HCT116 (cell line): ENCODE data around the gene ITGA11. TPM values are rescaled to one million over a fixed set of nuclear protein-coding genes. Genes with fewer than 3 reads are reported as not detected.

Source experiments
- ATAC-seq: fragments of 200-7000 bp; cut with Tn5 transposase; 2 replicates; pipeline ENCODE4 v1.9.1; 2020; ENCODE audit warnings: mild to moderate bottlenecking, moderate library complexity
- BruUV-seq: library from RNA; stranded (reverse); fragments of 400-500 nt; replicated peaks from 2 replicates; lab custom pipeline; 2021; lab: Mats Ljungman, UMichigan
- CTCF ChIA-PET: fragments of 300-600 bp; sonication (Branson Sonifier 250); formaldehyde crosslinking; loops from one replicate; lab custom pipeline; 2021; ENCODE audit warnings: antibody characterized with exemption; lab: Charles Lee
- POLR2A ChIA-PET: fragments of 300-600, 350-600 bp; sonication (Branson Sonifier 250); formaldehyde crosslinking; loops from one replicate; lab custom pipeline; 2021; ENCODE audit warnings: antibody characterized with exemption; lab: Charles Lee
- RAD21 ChIA-PET, 2 experiments: fragments of 300-600 bp; sonication (Branson Sonifier 250); formaldehyde crosslinking; loops; one replicate each; lab custom pipeline; 2023; ENCODE audit warnings: low total read pairs in 2 of 2; ENCODE audit not compliant: uncharacterized antibody in 2 of 2, unreplicated experiment in 2 of 2, low non-redundant PET in 1 of 2; lab: Charles Lee
- DNase-seq: peaks from one replicate; pipeline ENCODE4 v3.0.0-alpha.2; 2010; ENCODE audit warnings: low read depth, low spot score
- H2AFZ ChIP-seq: fragments of 200-600 bp; shearing (Covaris generic), sonication (generic); 2 replicates; pipeline ENCODE4 v1.6.1; 2017; ENCODE audit warnings: low read depth, mixed run types, mixed read lengths, antibody characterized with exemption, low read length; ENCODE audit not compliant: poor library complexity, severe bottlenecking
- H3K27ac ChIP-seq: 2 replicates; pipeline ENCODE4 v1.5.1; 2012; ENCODE audit warnings: low read depth, low read length
- H3K27me3 ChIP-seq: fragments of 200-600 bp; sonication (generic); 2 replicates; pipeline ENCODE4 v1.6.1; 2016; ENCODE audit warnings: mixed run types, low read length, mixed read lengths; ENCODE audit not compliant: insufficient read depth
- H3K36me3 ChIP-seq, 2 experiments: fragments of 200-500 bp in 1 of 2; fragments of 200-600 bp in 1 of 2; sonication (Bioruptor generic) in 1 of 2; sonication (generic) in 1 of 2; 2 replicates each; pipeline versions ENCODE4 v1.5.1 to v1.6.1; 2014 to 2016; ENCODE audit warnings: low read length in 2 of 2, inconsistent platforms in 1 of 2, mixed read lengths in 1 of 2, mixed run types in 1 of 2; ENCODE audit not compliant: insufficient read depth in 2 of 2, control insufficient read depth in 1 of 2
- H3K4me1 ChIP-seq, 2 experiments: fragments of 200-600 bp in 1 of 2; sonication (generic) in 1 of 2; 2 replicates each; pipeline versions ENCODE4 v1.5.1 to v1.6.1; 2012 to 2017; ENCODE audit warnings: low read length in 2 of 2, inconsistent platforms in 1 of 2, mild to moderate bottlenecking in 1 of 2, mixed read lengths in 1 of 2, mixed run types in 1 of 2, moderate library complexity in 1 of 2; ENCODE audit not compliant: insufficient read depth in 2 of 2, control insufficient read depth in 1 of 2
- H3K4me2 ChIP-seq: fragments of 200-600 bp; sonication (generic); 2 replicates; pipeline ENCODE4 v1.6.1; 2017; ENCODE audit warnings: mixed run types, low read length, mixed read lengths
- H3K4me3 ChIP-seq, 2 experiments: fragments of 200-600 bp in 1 of 2; sonication (generic) in 1 of 2; replicated peaks in 1 of 2; 2 replicates each; pipeline ENCODE4 v1.5.1; 2011 to 2016; ENCODE audit warnings: low read length in 2 of 2, control low read depth in 1 of 2, low read depth in 1 of 2, mild to moderate bottlenecking in 1 of 2, mixed read lengths in 1 of 2, mixed run types in 1 of 2
- H3K79me2 ChIP-seq: fragments of 200-600 bp; sonication (generic); 2 replicates; pipeline ENCODE4 v1.6.1; 2017; ENCODE audit warnings: mild to moderate bottlenecking, mixed run types, low read length, moderate library complexity, mixed read lengths; ENCODE audit not compliant: insufficient read depth
- H3K9ac ChIP-seq: fragments of 200-600 bp; sonication (generic); 2 replicates; pipeline ENCODE4 v1.6.1; 2016; ENCODE audit warnings: low read length, mixed read lengths
- H3K9me2 ChIP-seq: fragments of 200-600 bp; sonication (generic), shearing (Covaris generic); 2 replicates; pipeline ENCODE4 v1.6.1; 2017; ENCODE audit warnings: mixed run types, mild to moderate bottlenecking, moderate library complexity; ENCODE audit not compliant: insufficient read depth
- H3K9me3 ChIP-seq, 2 experiments: fragments of 200-500 bp in 1 of 2; fragments of 200-600 bp in 1 of 2; sonication (Bioruptor generic) in 1 of 2; sonication (generic) in 1 of 2; 2 replicates each; pipeline ENCODE4 v1.6.1; 2014 to 2017; ENCODE audit warnings: low read length in 2 of 2, mixed read lengths in 2 of 2, inconsistent platforms in 1 of 2, low read depth in 1 of 2, mild to moderate bottlenecking in 1 of 2, mixed run types in 1 of 2, moderate library complexity in 1 of 2; ENCODE audit not compliant: control insufficient read depth in 1 of 2, insufficient read depth in 1 of 2
- H4K20me1 ChIP-seq: fragments of 200-600 bp; sonication (generic), shearing (Covaris generic); 2 replicates; pipeline ENCODE4 v1.6.1; 2017; ENCODE audit warnings: mixed run types, mild to moderate bottlenecking, moderate library complexity; ENCODE audit not compliant: insufficient read depth
- CBX3 ChIP-seq: IDR thresholded peaks from 2 replicates; pipeline ENCODE4 v1.6.1; 2012; ENCODE audit warnings: low read depth
- CEBPB ChIP-seq: IDR thresholded peaks from 2 replicates; pipeline ENCODE4 v1.6.1; 2012; ENCODE audit warnings: low read depth
- EGR1 ChIP-seq: IDR thresholded peaks from 2 replicates; pipeline ENCODE4 v1.6.1; 2012; ENCODE audit warnings: low read depth
- ELF1 ChIP-seq: IDR thresholded peaks from 2 replicates; pipeline ENCODE4 v1.6.1; 2012; ENCODE audit warnings: low read depth, borderline replicate concordance
- EZH2 ChIP-seq: fragments of 200-600 bp; sonication (generic); IDR thresholded peaks from 2 replicates; pipeline ENCODE4 v1.6.1; 2017; ENCODE audit warnings: antibody characterized with exemption, mixed run types
- EZH2phosphoT487 ChIP-seq: fragments of 200-600 bp; IDR thresholded peaks from 2 replicates; pipeline ENCODE4 v1.6.1; 2018; ENCODE audit warnings: antibody characterized with exemption, borderline replicate concordance
- FOSL1 ChIP-seq: IDR thresholded peaks from 2 replicates; pipeline ENCODE4 v1.6.1; 2012; ENCODE audit warnings: low read depth
- JUND ChIP-seq: IDR thresholded peaks from 2 replicates; pipeline ENCODE4 v1.6.1; 2012
- POLR2A ChIP-seq: IDR thresholded peaks from 2 replicates; pipeline ENCODE4 v1.7.0; 2011; ENCODE audit warnings: borderline replicate concordance; ENCODE audit not compliant: insufficient read depth, insufficient read length; ENCODE audit errors: extremely low read depth
- POLR2AphosphoS5 ChIP-seq: IDR thresholded peaks from 2 replicates; pipeline ENCODE4 v1.6.1; 2011; ENCODE audit warnings: mild to moderate bottlenecking, low read depth, low read length, moderate library complexity
- RAD21 ChIP-seq: IDR thresholded peaks from 2 replicates; pipeline ENCODE4 v1.6.1; 2012; ENCODE audit warnings: low read depth, mild to moderate bottlenecking
- REST ChIP-seq: IDR thresholded peaks from 2 replicates; pipeline ENCODE4 v1.6.1; 2012; ENCODE audit warnings: low read depth
- SIN3A ChIP-seq: IDR thresholded peaks from 2 replicates; pipeline ENCODE4 v1.6.1; 2012; ENCODE audit warnings: low read depth
- SP1 ChIP-seq: IDR thresholded peaks from 2 replicates; pipeline ENCODE4 v1.6.1; 2012; ENCODE audit warnings: low read depth
- SRF ChIP-seq: IDR thresholded peaks from 2 replicates; pipeline ENCODE4 v1.6.1; 2012; ENCODE audit warnings: low read depth
- TCF7L2 ChIP-seq: IDR thresholded peaks from 2 replicates; pipeline ENCODE4 v1.7.0; 2011; ENCODE audit warnings: borderline replicate concordance, inconsistent platforms; ENCODE audit not compliant: insufficient read depth, insufficient read length; ENCODE audit errors: extremely low read depth
- YY1 ChIP-seq: IDR thresholded peaks from 2 replicates; pipeline ENCODE4 v1.6.1; 2011; ENCODE audit warnings: low read length, low read depth, moderate library complexity, mild to moderate bottlenecking; ENCODE audit not compliant: insufficient replicate concordance; ENCODE audit errors: extremely low read depth
- ZFX ChIP-seq: fragments of 450-650 bp; IDR thresholded peaks from 2 replicates; pipeline ENCODE4 v1.6.1; 2017
- intact Hi-C: fragments of 100-400 bp; cut with micrococcal nuclease; formaldehyde crosslinking; loops from 2 replicates; pipeline ENCODE4 v1.10.0; 2022
- total RNA-seq: library from RNA; stranded (reverse); gene quantifications from one replicate; pipeline ENCODE4 v1.2.1, GENCODE V29; 2021; ENCODE audit not compliant: unreplicated experiment
- TF ChIP-seq, protein P1 (sequence below): IDR thresholded peaks from 2 replicates; pipeline ENCODE4 v1.6.1; 2011; ENCODE audit warnings: mild to moderate bottlenecking, low read length, moderate library complexity; ENCODE audit not compliant: insufficient replicate concordance; ENCODE audit errors: extremely low read depth
- TF ChIP-seq, protein P2 (sequence below): IDR thresholded peaks from 2 replicates; pipeline ENCODE4 v1.6.1; 2012
- TF ChIP-seq, protein P3 (sequence below), 3 experiments: fragments of 200-600 bp in 1 of 3; sonication (generic) in 1 of 3; IDR thresholded peaks in 2 of 3; conservative IDR thresholded peaks in 1 of 3; 2 replicates each; pipeline ENCODE4 v1.5.1; 2012 to 2017; ENCODE audit warnings: low read depth in 2 of 3, low read length in 2 of 3, antibody characterized with exemption in 1 of 3, borderline replicate concordance in 1 of 3, control low read depth in 1 of 3, mild to moderate bottlenecking in 1 of 3, mixed read lengths in 1 of 3, mixed run types in 1 of 3, moderate library complexity in 1 of 3; ENCODE audit not compliant: insufficient read depth in 1 of 3
- TF ChIP-seq, protein P4 (sequence below): IDR thresholded peaks from 2 replicates; pipeline ENCODE4 v1.6.1; 2012

The ITGA11 gene
- total RNA-seq, 1 experiment from 2014 or later, result not detected

DNA sequence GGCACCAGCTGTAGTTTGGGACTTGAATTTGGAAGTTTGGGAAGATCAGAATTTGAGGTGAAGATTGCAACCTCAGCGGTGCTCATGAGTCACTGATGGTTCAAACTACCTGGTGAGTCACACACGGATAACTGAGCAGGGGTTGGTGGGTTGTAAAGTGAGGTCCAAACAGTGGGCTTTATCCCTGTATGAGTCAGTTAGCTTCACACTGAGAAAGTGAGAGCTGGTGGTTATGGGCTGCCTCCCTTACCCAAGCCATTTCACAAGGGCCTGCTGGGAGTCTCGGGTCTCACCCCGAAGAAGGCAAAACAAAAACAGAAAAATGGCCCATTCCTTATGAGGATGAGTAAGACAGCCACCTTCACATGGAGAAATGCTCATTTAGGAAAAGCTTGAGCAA lies 77.0 kb downstream of the ITGA11 start:
- Histone ChIP-seq H3K4me1 (peaks cover 22 to 54% of the 10 kb centered on the region in 2 experiments), H3K4me2 (peak overlapping the region; percentile 62), H3K79me2 (no peaks in the 10 kb centered on the region), H3K4me3 (peak overlapping the region in 1 of 2 experiments; percentile 18; a peak in 1 of 4 replicates), H4K20me1 (no peaks in the 10 kb centered on the region), H3K9me2 (no peaks in the 10 kb centered on the region), H3K36me3 (no peaks in the 10 kb centered on the region), H3K27me3 (no peaks in the 10 kb centered on the region), H3K9ac (no peak overlapping the region), H3K27ac (peak overlapping the region; percentile 28; the same call in 1 of the 2 replicates), H2AFZ (peak overlapping the region; percentile 49), H3K9me3 (no peaks in the 10 kb centered on the region)
- intact Hi-C loops, result no loop called here
- ChIA-PET CTCF (no interaction called here), POLR2A (no interaction called here), RAD21 (no interaction called here)
- DNase-seq (peak; percentile 64), ATAC-seq (peak; percentile 85)
- no TSS peak for BruUV-seq
- TF ChIP-seq, protein P1, sequence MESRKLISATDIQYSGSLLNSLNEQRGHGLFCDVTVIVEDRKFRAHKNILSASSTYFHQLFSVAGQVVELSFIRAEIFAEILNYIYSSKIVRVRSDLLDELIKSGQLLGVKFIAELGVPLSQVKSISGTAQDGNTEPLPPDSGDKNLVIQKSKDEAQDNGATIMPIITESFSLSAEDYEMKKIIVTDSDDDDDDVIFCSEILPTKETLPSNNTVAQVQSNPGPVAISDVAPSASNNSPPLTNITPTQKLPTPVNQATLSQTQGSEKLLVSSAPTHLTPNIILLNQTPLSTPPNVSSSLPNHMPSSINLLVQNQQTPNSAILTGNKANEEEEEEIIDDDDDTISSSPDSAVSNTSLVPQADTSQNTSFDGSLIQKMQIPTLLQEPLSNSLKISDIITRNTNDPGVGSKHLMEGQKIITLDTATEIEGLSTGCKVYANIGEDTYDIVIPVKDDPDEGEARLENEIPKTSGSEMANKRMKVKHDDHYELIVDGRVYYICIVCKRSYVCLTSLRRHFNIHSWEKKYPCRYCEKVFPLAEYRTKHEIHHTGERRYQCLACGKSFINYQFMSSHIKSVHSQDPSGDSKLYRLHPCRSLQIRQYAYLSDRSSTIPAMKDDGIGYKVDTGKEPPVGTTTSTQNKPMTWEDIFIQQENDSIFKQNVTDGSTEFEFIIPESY, result no peak
- no peak for TF ChIP-seq POLR2A
- TF ChIP-seq, protein P2, sequence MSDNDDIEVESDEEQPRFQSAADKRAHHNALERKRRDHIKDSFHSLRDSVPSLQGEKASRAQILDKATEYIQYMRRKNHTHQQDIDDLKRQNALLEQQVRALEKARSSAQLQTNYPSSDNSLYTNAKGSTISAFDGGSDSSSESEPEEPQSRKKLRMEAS, result 0 out of 2 replicates have a peak, but pooled peaks have one; percentile 39
- TF ChIP-seq SIN3A, result no peak
- no peak for TF ChIP-seq EZH2phosphoT487
- TF ChIP-seq SRF, result peak; percentile 66
- TF ChIP-seq YY1, result no peak
- no peak for TF ChIP-seq EZH2
- no peak for TF ChIP-seq REST
- no peak for TF ChIP-seq EGR1
- TF ChIP-seq ZFX, result no peak
- no peak for TF ChIP-seq RAD21
- TF ChIP-seq ELF1, result no peak
- TF ChIP-seq, protein P3, sequence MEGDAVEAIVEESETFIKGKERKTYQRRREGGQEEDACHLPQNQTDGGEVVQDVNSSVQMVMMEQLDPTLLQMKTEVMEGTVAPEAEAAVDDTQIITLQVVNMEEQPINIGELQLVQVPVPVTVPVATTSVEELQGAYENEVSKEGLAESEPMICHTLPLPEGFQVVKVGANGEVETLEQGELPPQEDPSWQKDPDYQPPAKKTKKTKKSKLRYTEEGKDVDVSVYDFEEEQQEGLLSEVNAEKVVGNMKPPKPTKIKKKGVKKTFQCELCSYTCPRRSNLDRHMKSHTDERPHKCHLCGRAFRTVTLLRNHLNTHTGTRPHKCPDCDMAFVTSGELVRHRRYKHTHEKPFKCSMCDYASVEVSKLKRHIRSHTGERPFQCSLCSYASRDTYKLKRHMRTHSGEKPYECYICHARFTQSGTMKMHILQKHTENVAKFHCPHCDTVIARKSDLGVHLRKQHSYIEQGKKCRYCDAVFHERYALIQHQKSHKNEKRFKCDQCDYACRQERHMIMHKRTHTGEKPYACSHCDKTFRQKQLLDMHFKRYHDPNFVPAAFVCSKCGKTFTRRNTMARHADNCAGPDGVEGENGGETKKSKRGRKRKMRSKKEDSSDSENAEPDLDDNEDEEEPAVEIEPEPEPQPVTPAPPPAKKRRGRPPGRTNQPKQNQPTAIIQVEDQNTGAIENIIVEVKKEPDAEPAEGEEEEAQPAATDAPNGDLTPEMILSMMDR (IDR thresholded peaks at IDR 0.05 in 2 of 3, conservative IDR thresholded peaks at IDR 0.05 in 1 of 3; ENCODE audit: borderline replicate concordance in 1 of 3, insufficient read depth in 1 of 3, low read depth in 2 of 3, low read length in 2 of 3), result no peak
- peak; percentile 27 for TF ChIP-seq CBX3
- TF ChIP-seq CEBPB, result peak; percentile 60; the same call in 1 of the 2 replicates
- TF ChIP-seq POLR2AphosphoS5, result no peak
- TF ChIP-seq, protein P4, sequence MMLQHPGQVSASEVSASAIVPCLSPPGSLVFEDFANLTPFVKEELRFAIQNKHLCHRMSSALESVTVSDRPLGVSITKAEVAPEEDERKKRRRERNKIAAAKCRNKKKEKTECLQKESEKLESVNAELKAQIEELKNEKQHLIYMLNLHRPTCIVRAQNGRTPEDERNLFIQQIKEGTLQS, result no peak
- TF ChIP-seq SP1, result peak; percentile 70
- peak; percentile 89 for TF ChIP-seq JUND
- no peak for TF ChIP-seq TCF7L2
- peak; percentile 93 for TF ChIP-seq FOSL1
